ENCODE results near the gene CCN5. TPM values are rescaled to one million over a fixed set of nuclear protein-coding genes. Genes with fewer than 3 reads are reported as not detected.
A peak's percentile ranks its signal among the peaks of the same experiment; 100 is the strongest.

CCN5 gene
- total RNA-seq, 1 donor from 2014 or later: 1.9 TPM

DNA sequence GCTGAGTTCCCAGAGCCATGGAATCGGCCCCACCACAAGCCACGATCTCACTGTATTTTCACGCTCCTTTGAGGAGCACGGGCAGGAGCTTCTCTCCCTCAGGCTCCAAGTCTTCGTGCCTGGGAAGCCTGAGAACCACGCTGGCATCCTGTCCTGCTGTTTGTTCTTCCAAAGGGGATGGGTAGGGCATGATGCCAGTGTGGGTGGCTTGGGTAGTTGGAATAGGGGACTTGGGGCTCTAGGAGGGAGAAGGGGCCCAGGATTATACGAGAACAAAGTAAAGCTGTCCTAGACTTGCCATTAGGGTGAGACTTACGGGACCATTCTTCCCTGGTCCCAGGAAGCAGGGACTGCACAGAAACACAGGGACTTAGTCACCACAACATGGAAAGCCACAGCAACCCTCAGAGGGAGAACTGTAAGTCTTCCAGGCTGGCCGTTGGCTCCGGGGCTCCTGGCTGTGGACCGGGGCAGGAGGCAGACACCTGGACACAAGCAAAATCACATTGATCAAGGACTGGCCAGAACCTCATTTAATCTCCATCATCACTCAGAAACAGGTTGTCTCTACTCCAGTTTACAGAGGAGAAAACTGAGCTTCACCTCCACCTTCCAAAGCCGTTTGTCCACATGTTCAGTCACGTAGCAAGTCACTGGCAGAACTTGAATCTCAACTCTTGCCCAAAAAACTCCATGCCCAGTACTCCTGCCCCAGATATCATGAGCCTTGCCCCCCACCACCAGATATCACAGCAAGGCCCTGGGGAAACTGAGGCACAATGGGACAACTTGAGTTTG, 1.3 kb downstream of the CCN5 start:
- peak; percentile 54 for ATAC-seq

DNA sequence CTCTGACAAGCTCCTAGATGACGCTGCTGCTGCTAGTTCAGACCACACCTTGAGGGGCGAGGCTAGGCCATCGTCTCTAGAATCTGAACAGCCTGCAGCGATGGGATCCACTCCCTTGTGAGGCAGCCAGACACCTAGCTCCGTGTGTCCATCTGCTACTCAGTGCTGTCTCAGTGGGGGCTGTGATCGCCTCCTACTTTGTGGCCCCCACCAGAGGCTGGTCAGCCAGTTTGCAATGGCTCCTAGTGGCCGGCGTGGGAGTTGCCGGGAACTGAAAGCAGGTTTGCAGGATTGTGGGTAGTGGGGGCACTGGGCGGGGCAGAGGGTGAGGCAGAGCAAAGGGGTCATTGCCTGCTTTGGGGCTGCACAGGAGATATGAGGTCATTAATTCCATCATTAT, 2.8 kb downstream of the CCN5 start:
- peak; percentile 28 for ATAC-seq

DNA sequence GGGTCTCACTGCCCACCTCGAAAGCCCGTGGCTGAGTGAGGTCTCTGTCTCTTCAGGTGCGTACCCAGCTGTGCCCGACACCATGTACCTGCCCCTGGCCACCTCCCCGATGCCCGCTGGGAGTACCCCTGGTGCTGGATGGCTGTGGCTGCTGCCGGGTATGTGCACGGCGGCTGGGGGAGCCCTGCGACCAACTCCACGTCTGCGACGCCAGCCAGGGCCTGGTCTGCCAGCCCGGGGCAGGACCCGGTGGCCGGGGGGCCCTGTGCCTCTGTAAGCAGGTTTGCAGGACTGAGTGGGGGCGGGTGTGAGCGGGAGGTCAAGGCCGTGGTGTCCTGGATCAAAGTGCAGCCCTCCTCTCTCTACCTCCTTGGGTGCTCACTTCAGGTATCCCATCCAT, 4.7 kb downstream of the CCN5 start:
- ATAC-seq: no peak

DNA sequence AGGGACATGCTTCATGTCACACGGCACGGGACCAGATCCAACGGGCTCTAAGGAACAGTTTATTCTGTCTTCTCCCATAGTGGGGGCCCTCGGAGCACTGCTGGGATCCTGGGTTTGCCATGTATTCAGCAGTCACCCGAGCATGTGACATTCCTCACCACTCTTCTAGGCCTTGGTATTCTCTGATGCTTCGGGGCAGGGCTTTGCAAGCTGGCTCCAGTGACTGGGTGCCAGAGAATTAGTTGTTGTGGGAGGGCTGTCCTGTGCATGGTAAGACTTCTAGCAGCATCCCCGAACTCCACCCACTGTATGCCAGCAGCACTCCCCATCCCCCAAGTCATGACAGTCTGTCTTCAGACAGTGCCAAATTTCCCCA, 5.4 kb downstream of the CCN5 start:
- ATAC-seq: no peak

DNA sequence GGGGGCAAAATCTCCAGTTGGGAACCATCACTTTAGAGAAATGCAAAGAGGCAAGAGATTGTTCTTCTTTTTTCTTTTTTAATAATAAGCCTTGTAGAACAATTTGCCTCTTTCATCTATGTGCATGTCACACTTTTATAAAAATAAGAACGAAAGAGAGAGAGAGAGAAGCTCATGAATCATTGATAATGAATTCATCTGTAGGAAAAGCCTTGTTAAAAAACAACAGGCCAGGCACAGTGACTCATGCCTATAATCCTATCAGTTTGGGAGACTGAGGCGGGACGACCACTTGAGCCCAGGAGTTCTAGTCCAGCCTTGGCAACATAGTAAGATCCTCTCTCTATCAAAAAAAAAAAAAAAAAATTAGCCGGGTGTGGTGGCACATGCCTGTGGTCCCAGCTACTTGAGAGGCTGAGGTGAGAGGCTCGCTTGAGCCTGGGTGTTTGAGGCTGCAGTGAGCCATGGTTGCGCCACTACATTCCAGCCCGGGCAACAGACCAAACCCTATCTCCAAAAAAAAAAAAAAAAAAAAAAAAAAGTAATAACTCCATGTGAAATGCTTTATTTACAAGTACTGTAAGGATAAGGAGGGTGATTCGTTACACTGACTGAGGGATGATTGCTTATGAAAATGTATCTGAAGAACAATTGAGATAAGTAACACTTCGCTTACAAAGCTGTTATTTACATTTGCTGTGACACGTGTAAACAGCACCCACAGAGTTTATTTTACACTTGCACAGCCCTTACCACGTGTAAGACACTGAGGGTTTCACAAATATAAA, 6.0 kb downstream of the CCN5 start:
- no peak for ATAC-seq

DNA sequence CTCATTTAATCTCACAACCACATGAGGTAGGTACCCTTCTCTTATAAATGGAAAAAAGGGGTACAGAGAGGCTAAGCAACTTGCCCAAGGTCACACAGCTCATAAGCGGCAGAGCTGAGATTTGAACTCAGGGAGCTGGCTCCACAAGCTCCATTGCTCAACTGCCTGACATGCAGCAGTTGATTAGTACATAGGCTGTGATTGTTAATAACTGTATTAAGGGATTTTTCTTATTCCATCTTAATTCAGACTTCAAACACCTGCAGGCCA, 6.6 kb downstream of the CCN5 start:
- no peak for ATAC-seq

DNA sequence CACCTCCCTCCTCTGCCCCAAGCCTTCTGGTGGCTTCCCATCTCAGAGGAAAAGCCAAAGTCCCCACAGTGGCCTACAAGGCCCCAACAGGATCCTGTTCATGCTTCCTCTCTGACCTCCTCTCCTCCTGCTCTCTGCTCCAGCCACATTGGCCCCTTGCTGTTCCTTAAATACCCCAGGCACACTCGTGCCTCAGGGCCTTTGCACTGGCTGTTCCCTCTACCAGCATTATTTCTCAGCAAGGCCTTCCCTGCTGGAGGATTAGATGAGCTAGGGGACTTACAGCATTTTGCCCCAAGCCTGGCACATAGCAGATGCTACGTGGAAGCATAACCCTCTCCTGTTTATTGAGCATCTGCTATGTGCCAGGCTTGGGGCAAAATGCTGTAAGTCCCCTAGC, 7.8 kb downstream of the CCN5 start:
- ATAC-seq: no peak

DNA sequence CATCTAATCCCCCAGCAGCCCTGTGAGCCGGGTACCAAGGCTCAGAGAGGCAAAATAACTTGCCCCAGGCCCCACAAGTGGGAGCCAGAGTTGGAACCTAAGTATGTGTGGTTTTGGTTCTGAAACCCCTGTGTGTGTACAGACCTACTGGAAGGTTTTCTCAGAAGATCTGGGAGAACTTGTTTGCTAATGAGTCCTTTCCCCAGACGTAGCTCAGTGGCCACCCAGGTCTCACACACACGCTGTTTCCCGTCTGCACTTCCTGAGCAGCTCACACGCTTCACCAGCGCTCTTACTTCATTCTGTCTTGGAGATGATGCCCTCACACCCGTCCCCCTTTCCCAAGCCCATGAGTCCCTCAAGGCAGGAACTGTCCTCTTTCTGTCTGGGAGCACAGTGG, 8.2 kb downstream of the CCN5 start:
- no peak for ATAC-seq

DNA sequence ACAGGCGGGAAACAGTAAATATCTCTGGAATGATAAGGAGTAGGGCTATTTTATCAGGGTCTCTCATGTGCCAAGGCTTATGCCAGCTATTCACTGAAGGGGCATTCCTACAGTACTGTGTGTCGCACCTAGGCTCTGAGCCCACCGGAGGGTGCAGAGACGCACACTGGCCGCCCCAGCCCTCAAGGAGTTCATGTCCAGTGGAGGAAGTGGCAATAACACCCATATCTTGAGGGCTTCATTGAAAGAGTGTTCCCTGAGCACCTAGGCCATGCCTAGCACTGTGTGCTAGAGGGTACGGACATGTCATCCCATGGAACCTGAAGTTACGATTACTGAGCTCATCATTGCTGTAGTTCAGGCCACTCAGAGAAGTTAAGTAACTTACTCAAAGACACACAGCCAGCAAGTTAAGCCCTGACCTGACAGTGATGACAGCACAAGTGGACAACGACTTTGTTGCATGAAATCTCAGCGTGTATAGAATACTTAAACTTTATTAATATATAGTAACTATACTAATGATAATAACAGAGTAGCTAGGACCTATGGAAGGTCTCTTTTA, 8.7 kb downstream of the CCN5 start:
- ATAC-seq: no peak

DNA sequence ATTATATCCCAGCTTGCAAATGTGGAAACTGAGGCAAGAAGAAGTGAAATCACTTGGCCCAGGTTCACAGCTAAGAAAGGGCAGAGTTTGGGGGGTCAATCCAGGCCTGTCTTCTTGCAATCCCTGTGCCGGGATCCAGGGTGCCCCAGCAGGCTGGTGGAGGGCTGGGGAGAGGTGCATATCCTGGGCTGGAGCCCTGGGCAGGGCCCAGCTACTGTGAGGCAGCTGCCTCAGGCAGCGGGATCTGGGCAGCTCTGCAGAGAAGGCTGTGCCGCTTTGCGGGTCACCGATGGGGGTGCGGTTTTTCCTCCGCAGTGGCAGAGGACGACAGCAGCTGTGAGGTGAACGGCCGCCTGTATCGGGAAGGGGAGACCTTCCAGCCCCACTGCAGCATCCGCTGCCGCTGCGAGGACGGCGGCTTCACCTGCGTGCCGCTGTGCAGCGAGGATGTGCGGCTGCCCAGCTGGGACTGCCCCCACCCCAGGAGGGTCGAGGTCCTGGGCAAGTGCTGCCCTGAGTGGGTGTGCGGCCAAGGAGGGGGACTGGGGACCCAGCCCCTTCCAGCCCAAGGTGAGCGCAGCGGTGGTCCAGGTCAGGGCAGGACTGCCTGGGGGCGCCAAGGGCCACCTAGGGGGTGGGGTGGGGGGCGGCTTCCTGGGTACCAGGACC, 9.4 kb downstream of the CCN5 start:
- ATAC-seq: no peak

DNA sequence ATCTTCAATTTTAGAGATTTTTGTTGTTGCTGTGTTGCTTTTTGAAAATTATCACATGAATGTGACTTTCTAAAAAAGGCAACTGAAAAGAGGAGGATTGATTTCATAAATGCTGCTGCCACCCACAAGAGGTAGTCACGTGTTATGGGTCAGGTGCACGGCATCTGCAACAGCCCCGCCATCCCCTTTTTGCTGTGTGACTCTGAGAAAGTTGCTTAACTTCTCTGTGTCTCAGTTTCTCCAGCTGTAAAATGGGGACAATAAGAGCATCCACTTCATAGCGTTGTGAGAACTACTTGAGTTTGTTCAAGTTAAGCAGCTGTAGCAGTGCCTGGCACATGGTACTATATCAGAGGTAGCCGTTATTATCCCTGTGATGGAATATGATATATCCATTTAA, 10.7 kb downstream of the CCN5 start:
- ATAC-seq: no peak

DNA sequence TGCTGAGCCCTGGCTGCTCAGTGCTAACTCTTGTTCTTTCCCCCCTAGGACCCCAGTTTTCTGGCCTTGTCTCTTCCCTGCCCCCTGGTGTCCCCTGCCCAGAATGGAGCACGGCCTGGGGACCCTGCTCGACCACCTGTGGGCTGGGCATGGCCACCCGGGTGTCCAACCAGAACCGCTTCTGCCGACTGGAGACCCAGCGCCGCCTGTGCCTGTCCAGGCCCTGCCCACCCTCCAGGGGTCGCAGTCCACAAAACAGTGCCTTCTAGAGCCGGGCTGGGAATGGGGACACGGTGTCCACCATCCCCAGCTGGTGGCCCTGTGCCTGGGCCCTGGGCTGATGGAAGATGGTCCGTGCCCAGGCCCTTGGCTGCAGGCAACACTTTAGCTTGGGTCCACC, 11.9 kb downstream of the CCN5 start:
- no peak for ATAC-seq

DNA sequence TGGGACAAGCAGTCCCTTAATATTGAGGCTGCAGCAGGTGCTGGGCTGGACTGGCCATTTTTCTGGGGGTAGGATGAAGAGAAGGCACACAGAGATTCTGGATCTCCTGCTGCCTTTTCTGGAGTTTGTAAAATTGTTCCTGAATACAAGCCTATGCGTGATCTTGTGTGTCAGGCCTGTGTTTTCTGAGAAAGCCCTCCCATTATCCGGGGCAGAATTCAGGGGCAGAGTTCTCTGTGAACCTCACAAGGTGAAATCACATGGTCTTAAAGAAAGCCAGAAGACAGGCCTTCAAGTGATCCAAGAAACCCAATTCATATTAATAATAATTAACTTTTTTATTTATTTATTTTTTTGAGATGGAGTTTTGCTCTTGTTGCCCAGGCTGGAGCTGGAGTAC, 12.5 kb downstream of the CCN5 start:
- ATAC-seq: no peak

DNA sequence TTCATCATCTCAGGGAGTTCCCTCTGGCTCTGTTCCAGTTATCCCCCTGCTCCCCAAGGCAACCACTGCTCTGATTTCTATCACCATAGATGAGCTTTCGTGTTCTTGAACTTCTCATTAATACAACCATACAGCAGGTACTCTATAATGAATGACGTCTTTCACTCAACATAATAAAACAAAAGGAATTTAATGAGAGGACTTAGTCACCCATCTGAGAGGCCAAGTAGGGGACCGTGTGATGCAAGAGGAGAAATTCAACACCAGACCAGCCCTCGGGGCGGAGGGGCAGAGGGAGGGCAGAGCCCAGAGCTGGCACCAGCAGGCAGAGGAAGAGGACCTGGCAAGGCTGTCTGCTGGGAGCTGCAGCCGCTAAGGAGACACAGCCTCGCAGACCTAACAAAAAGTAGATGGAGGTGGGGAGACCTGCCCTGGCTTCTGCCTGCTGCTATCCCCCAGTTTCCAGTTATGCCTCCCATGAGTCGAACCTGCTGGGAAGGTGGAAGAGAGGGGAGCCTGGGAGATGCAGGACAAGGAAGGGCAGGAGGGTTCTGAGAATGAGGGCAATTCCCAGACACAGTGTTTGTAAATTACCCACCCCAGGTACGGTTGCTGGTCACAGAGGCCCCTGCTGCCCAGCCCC, 13.8 kb downstream of the CCN5 start:
- peak; percentile 72 for ATAC-seq

DNA sequence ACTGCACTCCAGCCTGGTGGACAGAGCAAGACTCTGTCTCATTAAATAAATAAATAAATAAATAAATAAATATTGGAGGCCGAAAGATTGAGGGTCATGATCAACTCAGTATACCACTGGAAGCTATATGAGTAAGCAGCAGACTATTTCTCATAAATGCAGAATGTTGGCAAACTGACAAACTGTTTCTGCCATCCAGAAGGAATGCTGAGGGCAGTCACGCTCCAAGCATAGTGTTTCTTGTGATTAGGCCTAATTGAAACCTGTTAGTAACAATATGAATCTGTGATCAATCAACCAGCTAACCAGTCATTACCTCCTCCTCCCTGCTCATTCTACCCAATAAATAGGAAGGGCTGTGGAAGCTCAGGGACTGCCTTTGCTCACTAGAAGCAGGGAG, 15.3 kb downstream of the CCN5 start:
- no peak for ATAC-seq

DNA sequence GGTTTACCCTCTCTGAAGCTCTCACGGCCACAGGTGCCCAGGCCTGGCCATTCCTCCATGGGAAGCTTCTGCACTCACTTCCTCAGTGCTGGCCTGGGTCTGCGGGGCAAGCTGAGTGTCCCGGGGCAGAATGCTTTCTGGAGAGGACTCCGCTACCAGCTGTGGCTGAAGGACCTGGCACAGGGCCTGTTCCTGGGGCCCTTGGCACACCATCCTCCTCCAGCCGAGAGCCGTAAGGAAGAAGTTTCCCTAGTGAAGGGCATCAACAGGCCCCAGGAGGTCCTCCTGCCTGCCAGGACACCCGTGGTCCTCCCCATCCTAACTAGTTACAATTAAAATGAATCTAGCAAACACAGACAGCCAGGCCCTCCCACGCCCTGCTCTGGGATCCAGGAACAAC, 16.5 kb downstream of the CCN5 start:
- no peak for ATAC-seq

DNA sequence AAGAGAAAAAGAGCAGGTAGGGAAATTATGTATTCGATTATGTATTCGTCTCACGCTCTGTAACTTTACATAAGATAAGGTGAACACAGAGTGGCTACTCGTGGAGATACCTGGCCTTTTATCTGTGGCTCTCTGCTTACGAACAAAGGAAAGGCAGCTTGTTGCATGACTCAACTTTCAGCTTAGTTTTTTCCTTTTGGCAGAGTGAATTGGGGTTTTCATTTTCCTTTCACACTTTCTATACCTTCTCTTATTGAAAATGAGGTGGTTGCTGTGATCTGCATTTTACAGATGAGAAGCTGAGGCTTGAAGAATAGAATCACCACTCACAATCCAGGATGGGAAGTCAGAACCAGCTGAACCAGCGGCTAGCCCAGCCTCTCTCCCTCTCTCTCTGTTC, 17.2 kb downstream of the CCN5 start:
- no peak for ATAC-seq

DNA sequence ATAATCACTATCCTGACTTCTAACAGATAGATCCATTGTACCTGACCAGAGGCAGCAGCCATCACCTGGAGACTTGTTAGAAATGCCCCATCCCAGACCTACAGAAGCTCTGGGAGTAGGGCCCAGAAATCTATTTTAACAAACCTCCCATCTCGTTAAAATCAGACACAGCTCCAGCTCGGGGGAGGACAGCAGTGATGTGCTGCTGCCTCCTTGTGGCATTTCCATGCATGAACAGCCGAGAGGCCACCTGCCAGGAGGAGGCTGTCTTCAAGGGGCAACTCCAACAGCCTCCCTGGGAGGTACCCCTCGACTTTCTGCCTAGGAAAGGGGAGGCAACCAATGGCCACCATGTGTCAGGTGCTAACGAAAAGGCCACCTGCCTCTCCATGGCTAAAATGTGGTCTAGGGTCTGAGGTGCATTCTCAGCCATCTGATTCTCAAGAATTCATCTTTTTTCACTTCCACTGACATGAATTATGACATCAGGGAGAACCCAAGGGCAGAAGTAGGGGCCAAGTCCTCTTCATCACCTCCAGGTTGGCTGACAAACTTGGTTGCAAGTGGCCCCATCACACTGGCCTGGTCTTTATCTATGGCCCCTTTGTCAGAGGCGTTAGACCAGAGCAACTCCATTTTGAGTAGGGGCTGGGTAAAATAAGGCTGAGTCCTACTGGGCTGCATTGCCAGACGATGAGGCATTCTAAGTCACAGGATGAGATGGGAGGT, 18.3 kb downstream of the CCN5 start:
- ATAC-seq: peak; percentile 66

DNA sequence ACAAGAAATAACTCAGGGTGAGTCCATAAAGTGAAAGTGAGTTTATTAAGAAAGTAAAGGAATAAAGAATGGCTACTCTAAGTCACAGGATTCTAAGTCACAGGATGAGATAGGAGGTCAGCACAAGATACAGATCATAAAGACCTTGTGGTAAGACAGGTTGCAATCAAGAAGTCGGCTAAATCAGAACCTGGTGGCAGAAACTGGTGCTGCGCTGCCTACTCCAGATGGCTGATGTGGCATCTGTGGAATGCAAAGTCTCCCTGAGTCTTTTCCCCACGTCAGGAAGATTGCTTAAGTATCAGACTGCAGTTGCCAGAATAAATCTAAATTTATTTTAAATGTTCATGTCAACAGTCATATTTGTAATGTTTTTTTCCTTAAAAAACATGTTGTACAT, 19.8 kb downstream of the CCN5 start:
- ATAC-seq: no peak

DNA sequence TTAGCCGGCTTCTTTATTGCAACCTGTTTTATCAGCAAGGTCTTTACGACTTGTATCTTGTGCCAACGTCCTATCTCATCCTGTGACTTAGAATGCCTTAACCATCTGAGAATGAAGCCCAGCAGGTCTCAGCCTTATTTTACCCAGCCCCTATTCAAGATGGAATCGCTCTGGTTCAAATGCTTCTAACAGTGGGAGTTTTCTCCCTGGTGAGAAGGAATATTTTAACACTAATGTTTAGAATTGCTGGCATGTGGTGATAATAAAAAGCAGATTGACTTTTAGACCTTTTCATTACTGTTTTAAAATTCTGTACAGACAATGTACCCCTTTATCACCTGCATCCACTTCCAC, 20.6 kb downstream of the CCN5 start:
- ATAC-seq: no peak

DNA sequence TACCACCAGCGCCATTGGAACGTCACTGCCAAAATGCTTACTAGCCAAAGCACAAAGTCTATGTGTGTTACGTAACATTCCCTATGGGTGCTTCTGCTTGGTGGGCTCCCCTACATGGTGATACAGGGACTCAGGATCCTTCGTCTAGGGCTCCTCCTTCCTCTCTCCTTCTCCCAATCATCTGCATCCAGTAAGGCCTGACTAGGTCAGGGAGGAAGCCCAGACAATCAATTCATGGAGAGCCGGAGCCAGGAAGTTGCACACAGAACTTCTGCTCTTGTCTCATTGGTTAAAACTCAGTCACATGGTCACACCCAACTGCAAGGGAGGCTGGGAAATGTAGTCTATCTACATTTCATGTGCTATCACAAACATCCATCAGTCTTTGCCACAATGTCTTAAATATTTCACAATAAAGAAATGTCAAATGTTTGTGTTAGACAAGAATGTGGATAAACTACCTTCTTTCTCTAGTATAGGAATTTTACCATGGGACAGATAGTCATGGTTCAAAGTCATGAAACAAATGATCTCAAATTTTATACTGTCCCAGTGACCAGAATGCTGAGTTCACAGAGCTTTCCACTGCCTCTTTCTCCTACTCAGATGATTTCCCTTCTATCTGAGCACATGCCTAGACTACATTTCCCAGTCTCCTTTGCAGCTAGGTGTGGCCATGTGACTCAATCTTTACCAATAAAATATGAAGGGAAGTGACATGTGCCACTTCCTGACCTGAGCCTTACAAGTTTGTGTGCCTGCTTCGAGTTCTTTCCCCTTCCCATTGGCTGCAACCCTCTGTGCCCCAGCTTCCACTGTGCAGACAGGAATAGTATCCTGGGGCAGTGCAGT, 21.2 kb downstream of the CCN5 start:
- peak; percentile 75 for ATAC-seq

DNA sequence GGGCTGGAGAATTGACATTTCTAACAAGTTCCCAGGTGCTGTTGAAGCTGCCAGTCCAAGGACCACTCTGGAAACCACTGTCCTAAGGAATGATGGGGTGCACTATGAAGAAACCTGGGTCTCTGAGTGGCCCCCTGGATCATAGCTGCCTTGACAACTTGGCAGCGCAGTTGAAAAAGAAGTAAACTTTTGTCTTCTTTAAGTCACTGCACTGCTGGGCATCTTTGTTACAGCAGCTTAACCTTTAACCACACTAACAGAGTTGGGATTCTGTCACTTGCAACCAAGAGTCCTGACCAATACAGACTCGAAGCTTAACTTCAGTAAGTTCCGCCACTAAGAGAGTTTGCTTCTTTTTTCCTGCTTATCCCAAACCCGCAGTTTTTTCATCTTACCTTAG, 21.9 kb downstream of the CCN5 start:
- no peak for ATAC-seq
